ENCODE measurements around the gene IFNA4. TPM values are rescaled to one million over a fixed set of nuclear protein-coding genes. Genes with fewer than 3 reads are reported as not detected.
A peak's percentile ranks its signal among the peaks of the same experiment; 100 is the strongest.
"Not testable (repeated sequence)": the region's sequence is repeated elsewhere in the genome, so short reads cannot be mapped to it uniquely, and the experiment has no call there.

Gene IFNA4
- total and polyA plus RNA-seq, 4 donors, result not detected

GRCh38 chr9:21233258-21233657 is 45.9 kb upstream of the IFNA4 start:
- ATAC-seq (ENCODE audit: insufficient read depth, low FRiP score), result no peak
- H3K4me3 ChIP-seq, result no peak overlapping the region

GRCh38 chr9:21228122-21228521 is 40.7 kb upstream of the IFNA4 start, which contains the start of gene IFNA17:
IFNA17 (minus strand) TSS chr9:21228222; CDS start chr9:21228173, 49 bp downstream.
- Histone ChIP-seq H3K4me3 (no peak within 1 kb of the TSS), H3K27me3 (ENCODE audit: control insufficient read depth in 3 of 3, insufficient read depth in 3 of 3, low read length in 2 of 3) (no peaks in the 10 kb centered on the region), H3K36me3 (ENCODE audit: control insufficient read depth in 4 of 4, insufficient read depth in 4 of 4, low read length in 4 of 4) (no peaks in the 10 kb centered on the region), H3K27ac (ENCODE audit: low read depth in 1 of 2, low read length in 1 of 2) (no peak within 1 kb of the TSS), H3K4me1 (ENCODE audit: control insufficient read depth in 5 of 5, insufficient read depth in 5 of 5, low read length in 5 of 5) (no peaks in the 10 kb centered on the region), H3K9ac (ENCODE audit: insufficient read depth in 1 of 2, low read length in 2 of 2) (no peak within 1 kb of the TSS), H3K9me3 (ENCODE audit: control insufficient read depth in 4 of 4, insufficient read depth in 3 of 4, low read length in 3 of 4) (no peaks in the 10 kb centered on the region)
- TF ChIP-seq CTCF (IDR thresholded peaks at IDR 0.05; ENCODE audit: control extremely low read depth, extremely low read depth), result no peak
- 89 to 96% methylated on average over 2 of the region's 2 CpGs for WGBS, 2 donors
- no peak for ATAC-seq (ENCODE audit: insufficient read depth, low FRiP score)
- no peak for DNase-seq

More at GRCh38 chr9:21233258-21233657, 45.9 kb upstream of the IFNA4 start:
- 95% methylated on average over 2 of the region's 2 CpGs for WGBS, 2 donors
- Histone ChIP-seq H3K36me3 (ENCODE audit: control insufficient read depth in 4 of 4, insufficient read depth in 4 of 4, low read length in 4 of 4) (no peaks in the 10 kb centered on the region), H3K9me3 (ENCODE audit: control insufficient read depth in 4 of 4, insufficient read depth in 3 of 4, low read length in 3 of 4) (no peaks in the 10 kb centered on the region), H3K9ac (ENCODE audit: insufficient read depth in 1 of 2, low read length in 2 of 2) (no peak overlapping the region), H3K27me3 (ENCODE audit: control insufficient read depth in 3 of 3, insufficient read depth in 3 of 3, low read length in 2 of 3) (no peaks in the 10 kb centered on the region), H3K4me1 (ENCODE audit: control insufficient read depth in 5 of 5, insufficient read depth in 5 of 5, low read length in 5 of 5) (no peaks in the 10 kb centered on the region), H3K27ac (ENCODE audit: low read depth in 1 of 2, low read length in 1 of 2) (no peak overlapping the region)
- no peak for DNase-seq
- TF ChIP-seq CTCF (IDR thresholded peaks at IDR 0.05; ENCODE audit: control extremely low read depth, extremely low read depth), result no peak

GRCh38 chr9:21217211-21217610 is 29.8 kb upstream of the IFNA4 start, which contains the start of gene IFNA16:
IFNA16 (minus strand) TSS chr9:21217311; CDS start chr9:21217305, 6 bp downstream.
- WGBS, 2 donors, result 83 to 93% methylated on average over 1 of the region's 1 CpG

GRCh38 chr9:21213411-21214326 is 26.3 kb upstream of the IFNA4 start:
- not testable (repeated sequence) for H3K27me3 ChIP-seq (ENCODE audit: control insufficient read depth in 3 of 3, insufficient read depth in 3 of 3, low read length in 2 of 3); H3K27ac ChIP-seq (ENCODE audit: low read depth in 1 of 2, low read length in 1 of 2); H3K36me3 ChIP-seq (ENCODE audit: control insufficient read depth in 4 of 4, insufficient read depth in 4 of 4, low read length in 4 of 4); H3K4me1 ChIP-seq (ENCODE audit: control insufficient read depth in 5 of 5, insufficient read depth in 5 of 5, low read length in 5 of 5); ATAC-seq (ENCODE audit: insufficient read depth, low FRiP score); H3K9ac ChIP-seq (ENCODE audit: insufficient read depth in 1 of 2, low read length in 2 of 2); H3K4me3 ChIP-seq; H3K9me3 ChIP-seq (ENCODE audit: control insufficient read depth in 4 of 4, insufficient read depth in 3 of 4, low read length in 3 of 4)
- peak in 1 of 3 donors; percentile 1 for DNase-seq
- 33 to 47% methylated on average over 5 of the region's 5 CpGs for WGBS, 2 donors

More at GRCh38 chr9:21217211-21217610, 29.8 kb upstream of the IFNA4 start, which contains the start of gene IFNA16:
- not testable (repeated sequence) for H3K4me3 ChIP-seq; ATAC-seq (ENCODE audit: insufficient read depth, low FRiP score); H3K9ac ChIP-seq (ENCODE audit: insufficient read depth in 1 of 2, low read length in 2 of 2); H3K27me3 ChIP-seq (ENCODE audit: control insufficient read depth in 3 of 3, insufficient read depth in 3 of 3, low read length in 2 of 3); H3K36me3 ChIP-seq (ENCODE audit: control insufficient read depth in 4 of 4, insufficient read depth in 4 of 4, low read length in 4 of 4); H3K4me1 ChIP-seq (ENCODE audit: control insufficient read depth in 5 of 5, insufficient read depth in 5 of 5, low read length in 5 of 5); H3K27ac ChIP-seq (ENCODE audit: low read depth in 1 of 2, low read length in 1 of 2); H3K9me3 ChIP-seq (ENCODE audit: control insufficient read depth in 4 of 4, insufficient read depth in 3 of 4, low read length in 3 of 4); DNase-seq

GRCh38 chr9:21212160-21212559 is 24.8 kb upstream of the IFNA4 start:
- not testable (repeated sequence) for H3K9me3 ChIP-seq (ENCODE audit: control insufficient read depth in 4 of 4, insufficient read depth in 3 of 4, low read length in 3 of 4); H3K36me3 ChIP-seq (ENCODE audit: control insufficient read depth in 4 of 4, insufficient read depth in 4 of 4, low read length in 4 of 4); H3K9ac ChIP-seq (ENCODE audit: insufficient read depth in 1 of 2, low read length in 2 of 2); H3K4me3 ChIP-seq; H3K4me1 ChIP-seq (ENCODE audit: control insufficient read depth in 5 of 5, insufficient read depth in 5 of 5, low read length in 5 of 5); DNase-seq; H3K27ac ChIP-seq (ENCODE audit: low read depth in 1 of 2, low read length in 1 of 2); ATAC-seq (ENCODE audit: insufficient read depth, low FRiP score); H3K27me3 ChIP-seq (ENCODE audit: control insufficient read depth in 3 of 3, insufficient read depth in 3 of 3, low read length in 2 of 3)
- WGBS, 2 donors, result 71 to 76% methylated on average over 2 of the region's 2 CpGs

- H3K27me3 ChIP-seq (ENCODE audit: control insufficient read depth in 3 of 3, insufficient read depth in 3 of 3, low read length in 2 of 3); H3K9ac ChIP-seq (ENCODE audit: insufficient read depth in 1 of 2, low read length in 2 of 2); H3K36me3 ChIP-seq (ENCODE audit: control insufficient read depth in 4 of 4, insufficient read depth in 4 of 4, low read length in 4 of 4); H3K4me3 ChIP-seq; H3K4me1 ChIP-seq (ENCODE audit: control insufficient read depth in 5 of 5, insufficient read depth in 5 of 5, low read length in 5 of 5); H3K9me3 ChIP-seq (ENCODE audit: control insufficient read depth in 4 of 4, insufficient read depth in 3 of 4, low read length in 3 of 4); H3K27ac ChIP-seq (ENCODE audit: low read depth in 1 of 2, low read length in 1 of 2); DNase-seq; ATAC-seq (ENCODE audit: insufficient read depth, low FRiP score): not testable (repeated sequence)
- 87 to 92% methylated on average over 2 of the region's 2 CpGs for WGBS, 2 donors
Measured at GRCh38 chr9:21210782-21211181, 23.4 kb upstream of the IFNA4 start.
